Upper lobe of left lung (tissue), 4 donors: ENCODE results near the gene CHST5.

ENCODE experiments used
- POLR2A ChIP-seq, 4 donors: fragments of 450-650 bp; IDR thresholded peaks; one replicate each; pipeline ENCODE4 v1.5.1; 2016 to 2017; ENCODE audit warnings: antibody characterized with exemption in 4 of 4, mild to moderate bottlenecking in 2 of 4
- POLR2AphosphoS5 ChIP-seq, 2 donors: sonication (generic); formaldehyde crosslinking; IDR thresholded peaks; one replicate each; pipeline ENCODE4 v1.5.1; 2017; ENCODE audit warnings: antibody characterized with exemption in 2 of 2
- TF ChIP-seq, protein P1 (sequence below), 6 experiments: fragments of 450-650 bp in 4 of 6; fragments of 200-600 bp in 2 of 6; sonication (generic) in 2 of 6; IDR thresholded peaks; one replicate each; pipeline ENCODE4 v1.5.1; 2016 to 2019; ENCODE audit warnings: antibody characterized with exemption in 6 of 6

DNA sequence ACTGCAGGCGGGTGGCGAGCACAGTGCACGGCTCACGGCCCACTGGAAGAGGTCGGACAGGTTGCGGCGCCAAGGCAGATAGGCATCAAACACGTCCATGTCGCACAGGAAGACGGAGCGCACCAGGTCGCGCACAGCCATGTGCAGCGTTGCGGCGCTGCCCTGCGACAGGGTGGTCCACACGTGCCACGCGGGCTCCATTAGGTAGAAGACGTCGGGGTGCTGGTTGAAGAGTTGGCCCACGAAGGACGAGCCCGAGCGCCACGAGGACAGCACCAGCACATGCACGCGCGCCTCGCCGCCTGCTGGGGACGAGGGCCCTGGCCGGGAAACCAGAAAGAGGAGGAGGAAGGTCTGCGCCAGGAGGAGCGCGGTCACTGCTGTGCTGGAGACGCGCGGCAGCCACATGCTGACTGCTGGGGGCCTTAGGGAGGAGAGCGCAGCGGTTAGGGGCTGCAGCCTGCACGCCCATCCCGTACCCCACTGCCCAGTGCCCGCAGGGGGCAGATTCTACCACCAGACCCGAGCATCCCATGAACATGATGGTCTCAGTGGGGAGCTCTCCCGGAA is 56.4 kb downstream of the CHST5 start:
- TF ChIP-seq, protein P1, sequence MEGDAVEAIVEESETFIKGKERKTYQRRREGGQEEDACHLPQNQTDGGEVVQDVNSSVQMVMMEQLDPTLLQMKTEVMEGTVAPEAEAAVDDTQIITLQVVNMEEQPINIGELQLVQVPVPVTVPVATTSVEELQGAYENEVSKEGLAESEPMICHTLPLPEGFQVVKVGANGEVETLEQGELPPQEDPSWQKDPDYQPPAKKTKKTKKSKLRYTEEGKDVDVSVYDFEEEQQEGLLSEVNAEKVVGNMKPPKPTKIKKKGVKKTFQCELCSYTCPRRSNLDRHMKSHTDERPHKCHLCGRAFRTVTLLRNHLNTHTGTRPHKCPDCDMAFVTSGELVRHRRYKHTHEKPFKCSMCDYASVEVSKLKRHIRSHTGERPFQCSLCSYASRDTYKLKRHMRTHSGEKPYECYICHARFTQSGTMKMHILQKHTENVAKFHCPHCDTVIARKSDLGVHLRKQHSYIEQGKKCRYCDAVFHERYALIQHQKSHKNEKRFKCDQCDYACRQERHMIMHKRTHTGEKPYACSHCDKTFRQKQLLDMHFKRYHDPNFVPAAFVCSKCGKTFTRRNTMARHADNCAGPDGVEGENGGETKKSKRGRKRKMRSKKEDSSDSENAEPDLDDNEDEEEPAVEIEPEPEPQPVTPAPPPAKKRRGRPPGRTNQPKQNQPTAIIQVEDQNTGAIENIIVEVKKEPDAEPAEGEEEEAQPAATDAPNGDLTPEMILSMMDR (IDR thresholded peaks at IDR 0.05): no peak
- TF ChIP-seq POLR2A (IDR thresholded peaks at IDR 0.05) (no peak), POLR2AphosphoS5 (IDR thresholded peaks at IDR 0.05) (no peak)
